Uterus (tissue), 4 donors: ENCODE measurements around the gene MCAT. TPM values are rescaled to one million over a fixed set of nuclear protein-coding genes. Genes with fewer than 3 reads are reported as not detected.

Experiments
- DNase-seq, 2 donors: peaks; one replicate each; pipeline ENCODE4 v3.0.0-alpha.2; 2019 to 2020
- H3K27ac ChIP-seq, 2 donors: fragments of 200-600 bp; sonication (generic); 1 replicate in 1 of 2; 2 replicates in 1 of 2; pipeline ENCODE4 v1.5.1; 2016 to 2018
- H3K27me3 ChIP-seq, 2 donors: fragments of 200-600 bp; sonication (generic); one replicate each; pipeline ENCODE4 v1.5.1; 2018 to 2019; ENCODE audit warnings: control low read depth in 1 of 2
- H3K36me3 ChIP-seq, 2 donors: fragments of 200-600 bp; sonication (generic); one replicate each; pipeline ENCODE4 v1.5.1; 2019; ENCODE audit warnings: control low read depth in 1 of 2
- H3K4me1 ChIP-seq, 2 donors: fragments of 200-600 bp; sonication (generic); one replicate each; pipeline ENCODE4 v1.5.1; 2018 to 2019; ENCODE audit warnings: control low read depth in 1 of 2
- H3K4me3 ChIP-seq, 2 donors: fragments of 200-600 bp; sonication (generic); 1 replicate in 1 of 2; 2 replicates in 1 of 2; pipeline ENCODE4 v1.5.1; 2018 to 2019; ENCODE audit warnings: mild to moderate bottlenecking in 1 of 2
- H3K9me3 ChIP-seq, 2 donors: fragments of 200-600 bp; sonication (generic); one replicate each; pipeline ENCODE4 v1.5.1; 2019; ENCODE audit warnings: control low read depth in 1 of 2
- CTCF ChIP-seq, 4 experiments: fragments of 200-600 bp in 2 of 4; fragments of 450-650 bp in 2 of 4; sonication (generic) in 2 of 4; IDR thresholded peaks; one replicate each; pipeline ENCODE4 v1.5.1; 2016 to 2019; ENCODE audit warnings: antibody characterized with exemption in 4 of 4, mild to moderate bottlenecking in 2 of 4, moderate library complexity in 1 of 4
- POLR2A ChIP-seq, 2 donors: fragments of 450-650 bp; IDR thresholded peaks; one replicate each; pipeline ENCODE4 v1.6.1; 2016; ENCODE audit warnings: antibody characterized with exemption in 2 of 2, mild to moderate bottlenecking in 1 of 2, moderate library complexity in 1 of 2
- intact Hi-C: fragments of 100-400 bp; cut with DNase I; formaldehyde crosslinking; loops from one replicate; pipeline ENCODE4 v1.15.1; 2023; ENCODE audit warnings: low total_unique reads
- total RNA-seq, 4 donors: library from RNA; depleted of rRNA in 3 of 4; stranded (reverse); fragments of >200 nt in 3 of 4; gene quantifications; one replicate each; pipeline versions ENCODE4 v1.1.0 to v1.2.4, GENCODE V29; 2014 to 2023
- donor health status: DM: yes; HTN: yes; CAD: no.

Gene MCAT
- total RNA-seq, 4 donors from 2014 or later, result 7.6 to 102 (median 17.6) TPM

- H3K27me3 ChIP-seq, result peaks cover 8 to 14% of the 10 kb centered on the region in 2 donors
- no peaks in the 10 kb centered on the region for H3K36me3 ChIP-seq
- no peak for TF ChIP-seq CTCF (IDR thresholded peaks at IDR 0.05)
- TF ChIP-seq POLR2A (IDR thresholded peaks at IDR 0.05), result no peak
- peaks cover 0 to 12% of the 10 kb centered on the region in 2 donors for H3K4me1 ChIP-seq
- DNase-seq, result no peak
- intact Hi-C loops, result loop anchor here (5.0 kb wide), 1 partner anchor 1429 kb away; no protein-coding TSS in a partner anchor
- H3K9me3 ChIP-seq, result no peaks in the 10 kb centered on the region
- H3K4me3 ChIP-seq, result no peak overlapping the region
- no peak overlapping the region for H3K27ac ChIP-seq
Measured at GRCh38 chr22:43113526-43114251, 29.5 kb downstream of the MCAT start.

DNA sequence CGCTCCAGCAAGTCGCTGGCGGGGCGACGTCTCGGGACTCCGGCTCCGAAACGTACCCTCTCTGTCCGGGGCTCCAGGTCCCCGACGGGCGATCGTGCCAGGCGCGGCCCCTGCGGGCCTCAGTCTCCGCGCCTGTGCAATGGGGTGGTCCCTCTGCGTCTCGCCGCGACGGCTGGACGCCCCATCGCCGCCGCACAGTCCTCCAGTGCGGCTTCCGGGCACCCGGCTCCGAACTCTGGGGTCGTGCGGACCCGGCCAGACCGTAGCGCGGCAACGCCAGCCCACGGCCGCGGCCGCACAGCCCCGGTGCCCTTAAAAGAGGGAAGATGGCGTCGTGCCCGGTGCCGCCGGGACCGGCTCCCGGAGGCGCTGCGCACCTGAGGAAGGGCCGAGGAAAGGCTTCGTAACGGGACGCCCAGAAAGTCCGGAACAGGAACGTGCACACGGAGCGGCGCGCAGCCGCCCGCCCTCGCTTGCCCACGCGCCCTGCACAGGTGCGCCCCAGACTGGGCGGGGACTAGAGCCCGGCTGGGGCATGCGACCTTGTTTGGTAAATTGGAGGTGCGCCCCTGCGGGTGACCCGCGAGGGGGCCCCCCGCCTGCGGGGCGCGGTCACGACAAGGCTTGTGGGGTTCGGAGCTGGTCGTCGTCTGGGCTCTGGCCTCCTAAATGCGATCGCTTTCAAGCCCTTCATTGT lies 32.1 kb downstream of the MCAT start:
- Histone ChIP-seq H3K4me1 (peaks cover 0 to 12% of the 10 kb centered on the region in 2 donors), H3K4me3 (peak overlapping the region; percentile 3 to 28), H3K9me3 (no peaks in the 10 kb centered on the region), H3K36me3 (no peaks in the 10 kb centered on the region), H3K27ac (no peak overlapping the region), H3K27me3 (peaks cover 8 to 14% of the 10 kb centered on the region in 2 donors)
- TF ChIP-seq CTCF (IDR thresholded peaks at IDR 0.05), result no peak
- no peak for TF ChIP-seq POLR2A (IDR thresholded peaks at IDR 0.05)
- intact Hi-C loops, result loop anchor here (5.0 kb wide), 1 partner anchor 1431 kb away; no protein-coding TSS in a partner anchor
- no peak for DNase-seq

- Histone ChIP-seq H3K9me3 (no peaks in the 10 kb centered on the region), H3K4me1 (peaks cover 0 to 12% of the 10 kb centered on the region in 2 donors), H3K27me3 (peaks cover 8 to 14% of the 10 kb centered on the region in 2 donors), H3K27ac (no peak within 1 kb of the TSS), H3K4me3 (peak within 1 kb of the TSS; percentile 3 to 28), H3K36me3 (no peaks in the 10 kb centered on the region)
- peak in 1 of 2 donors; percentile 27 for DNase-seq
- no peak for TF ChIP-seq POLR2A (IDR thresholded peaks at IDR 0.05)
- TF ChIP-seq CTCF (IDR thresholded peaks at IDR 0.05), result peak in 1 of 4 experiments; percentile 8
- intact Hi-C loops, result loop anchor here (5.0 kb wide), 1 partner anchor 1432 kb away; no protein-coding TSS in a partner anchor
Measured at GRCh38 chr22:43110444-43110926, 32.7 kb downstream of the MCAT start, which contains the start of gene BIK. BIK (plus strand) TSS chr22:43110750; CDS start chr22:43124023, 13,273 bp downstream.

GRCh38 chr22:43109921-43110443 lies 33.2 kb downstream of the MCAT start:
- Histone ChIP-seq H3K4me3 (no peak overlapping the region), H3K36me3 (no peaks in the 10 kb centered on the region), H3K27ac (no peak overlapping the region), H3K4me1 (peaks cover 0 to 12% of the 10 kb centered on the region in 2 donors), H3K9me3 (no peaks in the 10 kb centered on the region), H3K27me3 (peaks cover 8 to 14% of the 10 kb centered on the region in 2 donors)
- TF ChIP-seq CTCF (IDR thresholded peaks at IDR 0.05), result no peak
- TF ChIP-seq POLR2A (IDR thresholded peaks at IDR 0.05), result no peak
- DNase-seq, result no peak
- intact Hi-C loops, result loop anchor here (5.0 kb wide), 1 partner anchor 1432 kb away; no protein-coding TSS in a partner anchor
